Measurements from ENCODE around the gene RDX. TPM values are rescaled to one million over a fixed set of nuclear protein-coding genes. Genes with fewer than 3 reads are reported as not detected.

The RDX gene
- total and polyA plus RNA-seq, 2 of the 4 experiments (the other 2 are of a cell fraction), result 61.1 to 72.4 TPM

- 0 out of 2 replicates have a peak, but pooled peaks cover 2% of the 10 kb centered on the region for H3K9me1 ChIP-seq (ENCODE audit: insufficient read depth, low read length)
- no peak for DNase-seq
- H4K8ac ChIP-seq (ENCODE audit: low read depth in 2 of 2, low read length in 2 of 2), result no peak overlapping the region
- in situ Hi-C loops (cut with MboI; ENCODE audit: low sequenced_read_pairs), result no loop called here
- no peak overlapping the region for H2BK20ac ChIP-seq (ENCODE audit: low read depth, low read length)
- H2BK5ac ChIP-seq (ENCODE audit: low read depth, low read length, poor library complexity, severe bottlenecking), result no peak overlapping the region
- peaks cover 10% of the 10 kb centered on the region for H3K36me3 ChIP-seq (ENCODE audit: control insufficient read depth, insufficient read depth, low read length)
- no peaks in the 10 kb centered on the region for H3K4me1 ChIP-seq (ENCODE audit: control insufficient read depth, insufficient read depth, low read length)
- intact Hi-C loops (cut with micrococcal nuclease), result loop anchor here (5.0 kb wide), 1 partner anchor 36 kb away; no protein-coding TSS in a partner anchor
- H4K91ac ChIP-seq (ENCODE audit: insufficient read depth, low read depth, low read length), result no peak overlapping the region
- no CpG with 5 or more reads among the region's 2 CpGs for WGBS, 2 experiments (ENCODE audit: extremely low coverage in 2 of 2, insufficient read length in 1 of 2)
- H2AFZ ChIP-seq (replicated peaks; ENCODE audit: low read length, poor library complexity), result no peak overlapping the region
- no peak overlapping the region for H3K18ac ChIP-seq (ENCODE audit: low read depth, low read length)
- CTCF ChIA-PET, result no interaction called here
- H3K56ac ChIP-seq (ENCODE audit: extremely low read depth, insufficient read depth, low read length), result no peak overlapping the region
- no peak overlapping the region for H2AK9ac ChIP-seq (replicated peaks; ENCODE audit: low read depth, low read length, poor library complexity)
- no peak overlapping the region for H4K5ac ChIP-seq (ENCODE audit: low read depth, low read length)
- no peak for TF ChIP-seq SMC3 (IDR thresholded peaks at IDR 0.05; ENCODE audit: low read depth, low read length)
- no peak for TF ChIP-seq MXI1 (IDR thresholded peaks at IDR 0.05; ENCODE audit: borderline replicate concordance, low read depth, low read length)
- no peak for TF ChIP-seq CHD1 (IDR thresholded peaks at IDR 0.05; ENCODE audit: low read depth, low read length)
- TF ChIP-seq MAFK (IDR thresholded peaks at IDR 0.05; ENCODE audit: low read depth, low read length), result no peak
- TF ChIP-seq BHLHE40 (IDR thresholded peaks at IDR 0.05; ENCODE audit: low read depth, low read length), result no peak
- no peak for TF ChIP-seq USF2 (IDR thresholded peaks at IDR 0.05; ENCODE audit: low read depth, low read length)
- TF ChIP-seq RFX5 (IDR thresholded peaks at IDR 0.05; ENCODE audit: low read depth, low read length), result no peak
- TF ChIP-seq CTCF (conservative IDR thresholded peaks at IDR 0.05; ENCODE audit: low read depth, low read length), result no peak
- no peak for TF ChIP-seq RCOR1 (IDR thresholded peaks at IDR 0.05; ENCODE audit: insufficient replicate concordance, low read length)
- no peak for TF ChIP-seq MAZ (IDR thresholded peaks at IDR 0.05; ENCODE audit: borderline replicate concordance, low read depth, low read length)
- TF ChIP-seq RAD21 (IDR thresholded peaks at IDR 0.05; ENCODE audit: low read length), result no peak
- no peak for TF ChIP-seq FOS (IDR thresholded peaks at IDR 0.05; ENCODE audit: low read depth, low read length)
- TF ChIP-seq POLR2A (IDR thresholded peaks at IDR 0.05; ENCODE audit: low read depth, low read length), result no peak
- TF ChIP-seq CEBPB (IDR thresholded peaks at IDR 0.05; ENCODE audit: low read depth, low read length), result no peak
- TF ChIP-seq NFE2L2 (IDR thresholded peaks at IDR 0.05; ENCODE audit: low read depth, low read length), result no peak
- POLR2A ChIA-PET (ENCODE audit: unreplicated experiment), result no interaction called here
- H2AK5ac ChIP-seq (ENCODE audit: low read depth, low read length), result no peak overlapping the region
- H3K9me3 ChIP-seq (ENCODE audit: control insufficient read depth, insufficient read depth, low read length), result no peaks in the 10 kb centered on the region
- H3K4me3 ChIP-seq (ENCODE audit: insufficient read depth, low read depth, low read length), result no peak overlapping the region
- H3K9ac ChIP-seq (ENCODE audit: low read depth, low read length), result no peak overlapping the region
- ATAC-seq (ENCODE audit: low read depth), result no peak
- dilution Hi-C loops (cut with HindIII; ENCODE audit: low sequenced_read_pairs, unreplicated experiment), result no loop called here
- peaks cover 7% of the 10 kb centered on the region for H4K20me1 ChIP-seq (ENCODE audit: insufficient read depth, low read length)
- no peak overlapping the region for H3K4ac ChIP-seq (ENCODE audit: low read depth, low read length)
- BruUV-seq (replicated peaks), result no TSS peak
- H2BK120ac ChIP-seq (ENCODE audit: low read depth, low read length), result no peak overlapping the region
- H3K27ac ChIP-seq (ENCODE audit: insufficient read depth, low read length), result no peak overlapping the region
- H3K27me3 ChIP-seq (ENCODE audit: control insufficient read depth, insufficient read depth, low read length), result no peaks in the 10 kb centered on the region
- no peak overlapping the region for H3K23ac ChIP-seq (ENCODE audit: low read depth, low read length)
- no peak overlapping the region for H3K4me2 ChIP-seq (ENCODE audit: low read depth, low read length)
- H3K79me1 ChIP-seq (ENCODE audit: low read depth in 1 of 2, low read length in 2 of 2), result peaks cover 27 to 56% of the 10 kb centered on the region in 2 experiments
- no peak overlapping the region for H2BK15ac ChIP-seq (ENCODE audit: low read depth, low read length)
- no peak overlapping the region for H3K14ac ChIP-seq (replicated peaks; ENCODE audit: low read depth, low read length)
Observed at GRCh38 chr11:110272919-110273318, 23.5 kb downstream of the RDX start.
